HepG2 (cell line): ENCODE data around the gene LRP1B. TPM values are rescaled to one million over a fixed set of nuclear protein-coding genes. Genes with fewer than 3 reads are reported as not detected.

ENCODE experiments used
- ATAC-seq: fragments of 200-7000 bp; cut with Tn5 transposase; 3 replicates; pipeline ENCODE4 v1.9.1; 2020; ENCODE audit warnings: mild to moderate bottlenecking, moderate library complexity
- BruUV-seq: library from RNA; stranded (reverse); fragments of 400-500 nt; replicated peaks from 2 replicates; lab custom pipeline; 2021; lab: Mats Ljungman, UMichigan
- CTCF ChIA-PET: fragments of 300-600 bp; formaldehyde crosslinking; extraction: SDS; loops from one replicate; lab custom pipeline; 2021; ENCODE audit warnings: low total read pairs, inconsistent platforms, low intra/inter-chr PET ratio; lab: Yijun Ruan, JAX
- POLR2A ChIA-PET: fragments of 350-600 bp; sonication (Branson Sonifier 250); formaldehyde crosslinking; loops from one replicate; lab custom pipeline; 2020; ENCODE audit warnings: antibody characterized with exemption, inconsistent platforms; lab: Yijun Ruan, JAX
- DNase-seq: peaks from one replicate; pipeline ENCODE4 v3.0.0-alpha.2; 2015; ENCODE audit warnings: low spot score
- FAIRE-seq: peaks from 3 replicates; lab custom pipeline; 2011; peaks lifted over from hg19 to GRCh38; lab: Jason Lieb, UNC
- H2AFZ ChIP-seq: one replicate; pipeline ENCODE4 v1.6.1; 2011; ENCODE audit warnings: low read length, inconsistent platforms
- H3K27ac ChIP-seq: fragments of 300-600 bp; 3 replicates; pipeline ENCODE4 v1.8.0; 2011; ENCODE audit warnings: mixed run types, mild to moderate bottlenecking, mixed read lengths, low read length, inconsistent platforms; ENCODE audit not compliant: insufficient read depth; ENCODE audit errors: extremely low read length
- H3K27me3 ChIP-seq, 2 experiments: fragments of 200-600 bp in 1 of 2; 2 replicates in 1 of 2; 3 replicates in 1 of 2; pipeline versions ENCODE4 v1.6.0 to v1.8.0; 2011; ENCODE audit warnings: low read length in 2 of 2, mild to moderate bottlenecking in 2 of 2, moderate library complexity in 2 of 2, inconsistent platforms in 1 of 2; ENCODE audit not compliant: insufficient read depth in 2 of 2, control insufficient read depth in 1 of 2
- H3K36me3 ChIP-seq, 2 experiments: fragments of 200-600 bp in 1 of 2; replicated peaks in 1 of 2; 2 replicates in 1 of 2; 3 replicates in 1 of 2; pipeline versions ENCODE4 v1.5.1 to v1.8.0; 2011; ENCODE audit warnings: low read length in 2 of 2, inconsistent platforms in 1 of 2; ENCODE audit not compliant: insufficient read depth in 2 of 2, control insufficient read depth in 1 of 2
- H3K4me1 ChIP-seq: 2 replicates; pipeline ENCODE4 v1.5.1; 2012; ENCODE audit warnings: low read length, inconsistent platforms; ENCODE audit not compliant: insufficient read depth
- H3K4me2 ChIP-seq: 2 replicates; pipeline ENCODE4 v1.6.0; 2011; ENCODE audit warnings: low read depth, low read length, inconsistent platforms
- H3K4me3 ChIP-seq, 3 experiments: fragments of 200-600 bp in 1 of 3; sonication (generic), shearing (Covaris generic) in 1 of 3; replicated peaks in 1 of 3; 2 replicates each; pipeline ENCODE4 v1.5.1; 2011 to 2016; ENCODE audit warnings: low read length in 3 of 3, inconsistent platforms in 2 of 3, low read depth in 2 of 3, mild to moderate bottlenecking in 2 of 3, control low read depth in 1 of 3, mixed read lengths in 1 of 3; ENCODE audit not compliant: insufficient read depth in 1 of 3
- H3K79me2 ChIP-seq: one replicate; pipeline ENCODE4 v1.6.1; 2011; ENCODE audit warnings: low read length, inconsistent platforms; ENCODE audit not compliant: insufficient read depth
- H3K9ac ChIP-seq: 2 replicates; pipeline ENCODE4 v1.6.0; 2011; ENCODE audit warnings: mild to moderate bottlenecking, low read depth, low read length, inconsistent platforms; ENCODE audit not compliant: insufficient read depth
- H3K9me3 ChIP-seq: 2 replicates; pipeline ENCODE4 v1.5.1; 2012; ENCODE audit warnings: mild to moderate bottlenecking, low read length
- H4K20me1 ChIP-seq: 2 replicates; pipeline ENCODE4 v1.6.0; 2011; ENCODE audit warnings: inconsistent platforms, mild to moderate bottlenecking, low read length, moderate library complexity; ENCODE audit not compliant: insufficient read depth
- ARID2 ChIP-seq: sonication (generic); formaldehyde crosslinking; IDR thresholded peaks from 2 replicates; pipeline ENCODE4 v1.8.1; 2022; ENCODE audit warnings: mild to moderate bottlenecking, missing genetic modification reagents, borderline replicate concordance
- CCDC6 ChIP-seq: sonication (generic); formaldehyde crosslinking; IDR thresholded peaks from 2 replicates; pipeline ENCODE4 v1.8.1; 2022; ENCODE audit warnings: mild to moderate bottlenecking, missing genetic modification reagents, moderate library complexity
- DNMT1 ChIP-seq: sonication (generic); formaldehyde crosslinking; IDR thresholded peaks from 2 replicates; pipeline ENCODE4 v1.5.1; 2020; ENCODE audit warnings: mild to moderate bottlenecking, missing genetic modification reagents
- FOXK2 ChIP-seq: fragments of 450-650 bp; IDR thresholded peaks from 2 replicates; pipeline ENCODE4 v1.6.1; 2016
- NKX3-1 ChIP-seq: sonication (generic); formaldehyde crosslinking; IDR thresholded peaks from 2 replicates; pipeline ENCODE4 v1.5.0; 2020; ENCODE audit warnings: missing genetic modification reagents
- ONECUT2 ChIP-seq: sonication (generic); formaldehyde crosslinking; IDR thresholded peaks from 2 replicates; pipeline ENCODE4 v1.4.0; 2020; ENCODE audit warnings: missing genetic modification reagents
- RFX5 ChIP-seq: IDR thresholded peaks from 2 replicates; pipeline ENCODE4 v1.6.1; 2011; ENCODE audit warnings: low read depth, low read length, improper control_type of control experiment
- SYNCRIP ChIP-seq: fragments of 200-400 bp; formaldehyde crosslinking; IDR thresholded peaks from 2 replicates; pipeline ENCODE4 v1.6.1; 2018; ENCODE audit warnings: mild to moderate bottlenecking, low read depth, low read length; ENCODE audit not compliant: insufficient read depth
- ZGPAT ChIP-seq: IDR thresholded peaks from 2 replicates; pipeline ENCODE4 v1.6.1; 2016; ENCODE audit warnings: mild to moderate bottlenecking
- ZNF383 ChIP-seq: sonication (generic); formaldehyde crosslinking; IDR thresholded peaks from 2 replicates; pipeline ENCODE4 v1.4.0; 2020; ENCODE audit warnings: missing genetic modification reagents, mild to moderate bottlenecking, borderline replicate concordance
- ZNF432 ChIP-seq: sonication (generic); formaldehyde crosslinking; IDR thresholded peaks from 2 replicates; pipeline ENCODE4 v1.5.0; 2020; ENCODE audit warnings: missing genetic modification reagents, mild to moderate bottlenecking, borderline replicate concordance
- ZNF512B ChIP-seq: sonication (generic); formaldehyde crosslinking; IDR thresholded peaks from 2 replicates; pipeline ENCODE4 v1.5.1; 2020; ENCODE audit warnings: missing genetic modification reagents, mild to moderate bottlenecking, borderline replicate concordance
- ZNF780A ChIP-seq: sonication (generic); formaldehyde crosslinking; IDR thresholded peaks from 2 replicates; pipeline ENCODE4 v1.8.0; 2022; ENCODE audit warnings: mild to moderate bottlenecking, missing genetic modification reagents, moderate library complexity
- ZSCAN25 ChIP-seq: sonication (generic); formaldehyde crosslinking; IDR thresholded peaks from 2 replicates; pipeline ENCODE4 v1.8.0; 2022; ENCODE audit warnings: mild to moderate bottlenecking, missing genetic modification reagents
- whole genome bisulfite sequencing: methylation state at CpG from one replicate; pipeline ENCODE4 v1.1.6; 2017; ENCODE audit warnings: low lambda C conversion rate; 5-methylcytosine and 5-hydroxymethylcytosine counted together
- in situ Hi-C: cut with HindIII; loops from 2 replicates; pipeline ENCODE4 v1.10.0; 2017; ENCODE audit warnings: low pct_unique_long_range_greater_than_20kb; ENCODE audit not compliant: extremely low pct_ligation_motif_present
- intact Hi-C: fragments of 100-400 bp; cut with micrococcal nuclease; formaldehyde crosslinking; loops from one replicate; pipeline ENCODE4 v1.10.0; 2022; ENCODE audit not compliant: unreplicated experiment
- polyA plus RNA-seq, 8 experiments: library from polyadenylated mRNA; depleted of rRNA in 3 of 8; stranded (reverse) in 7 of 8; unstranded in 1 of 8; fragments of >200 nt; fragmentation: Illumina TruSeq in 4 of 8; extraction: Trizol in 4 of 8; gene quantifications; 2 replicates each; pipeline versions ENCODE4 v1.2.1 to v1.2.3, GENCODE V29; 2011 to 2016; ENCODE audit warnings: low read depth in 4 of 8, missing spikeins in 1 of 8, mixed read lengths in 1 of 8; ENCODE audit not compliant: insufficient read depth in 1 of 8
- total RNA-seq, 5 experiments: library from RNA; depleted of rRNA; stranded (reverse); fragments of >200 nt; fragmentation: Illumina TruSeq; extraction: Trizol; gene quantifications; 2 replicates each; pipeline ENCODE4 v1.2.3, GENCODE V29; 2016; ENCODE audit warnings: low read depth in 1 of 5

LRP1B gene
- total and polyA plus RNA-seq, 2 of the 13 experiments (the other 11 are each of a cell fraction or from before 2014, with no cell fraction given), result 0.04 TPM; not detected in 1

GRCh38 chr2:140841141-140841540 is 1289.7 kb downstream of the LRP1B start (continued):
- TF ChIP-seq FOXK2 (no peak), ZGPAT (CRISPR knock-in tag) (no peak), NKX3-1 (CRISPR knock-in tag) (no peak), SYNCRIP (no peak), CCDC6 (CRISPR knock-in tag) (no peak), ONECUT2 (CRISPR knock-in tag) (no peak), ZSCAN25 (no peak), ZNF512B (CRISPR knock-in tag) (no peak)
- TF ChIP-seq, all 625 proteins: peak for 0

GRCh38 chr2:140836826-140837225 is 1294.0 kb downstream of the LRP1B start:
- Histone ChIP-seq H2AFZ (no peak overlapping the region), H3K36me3 (no peaks in the 10 kb centered on the region), H3K27ac (no peak overlapping the region), H3K9ac (no peak overlapping the region), H3K79me2 (no peaks in the 10 kb centered on the region), H4K20me1 (no peaks in the 10 kb centered on the region), H3K4me2 (no peak overlapping the region), H3K27me3 (no peaks in the 10 kb centered on the region), H3K4me3 (no peak overlapping the region), H3K9me3 (no peaks in the 10 kb centered on the region), H3K4me1 (no peaks in the 10 kb centered on the region)
- intact Hi-C loops, result no loop called here
- no peak for DNase-seq
- BruUV-seq, result no TSS peak
- no peak for ATAC-seq
- 10% methylated on average over 2 of the region's 2 CpGs for WGBS
- no peak for FAIRE-seq
- in situ Hi-C loops, result no loop called here
- CTCF ChIA-PET, result no interaction called here
- POLR2A ChIA-PET, result no interaction called here
- TF ChIP-seq ZNF780A (CRISPR knock-in tag) (no peak), RFX5 (no peak), ARID2 (CRISPR knock-in tag) (no peak), DNMT1 (CRISPR knock-in tag) (no peak), ZNF383 (no peak), ZNF432 (CRISPR knock-in tag) (no peak)
